GF-D8 (cell line): Measurements from ENCODE around the gene WNT9A.
"Not testable (repeated sequence)": the region's sequence is repeated elsewhere in the genome, so short reads cannot be mapped to it uniquely, and the experiment has no call there.

Experiments used
- DNase-seq: peaks from one replicate; lab custom pipeline; 2025; lab: John Stamatoyannopoulos, UW

The WNT9A gene

GRCh38 chr1:227947676-227948492, at the start of gene WNT9A:
Gene WNT9A (minus strand): TSS chr1:227947932. CDS start chr1:227947887, 45 bp downstream.
- no peak for DNase-seq

GRCh38 chr1:227996187-227996950, 48.6 kb upstream of the WNT9A start:
- no peak for DNase-seq

- no peak for DNase-seq
Measured at GRCh38 chr1:227994632-227995300, 47.0 kb upstream of the WNT9A start.

- no peak for DNase-seq
Measured at GRCh38 chr1:227987181-227987580, 39.4 kb upstream of the WNT9A start.

GRCh38 chr1:227975583-227976283, 28.0 kb upstream of the WNT9A start:
- not testable (repeated sequence) for DNase-seq

GRCh38 chr1:227973724-227974288, 26.1 kb upstream of the WNT9A start:
- not testable (repeated sequence) for DNase-seq

- not testable (repeated sequence) for DNase-seq
Measured at GRCh38 chr1:227972843-227973374, 25.2 kb upstream of the WNT9A start.

GRCh38 chr1:227972283-227972679, 24.5 kb upstream of the WNT9A start:
- not testable (repeated sequence) for DNase-seq

GRCh38 chr1:227971643-227972282, 24.0 kb upstream of the WNT9A start:
- not testable (repeated sequence) for DNase-seq

- not testable (repeated sequence) for DNase-seq
Measured at GRCh38 chr1:227971216-227971615, 23.5 kb upstream of the WNT9A start.

- DNase-seq: not testable (repeated sequence)
Measured at GRCh38 chr1:227970076-227970995, 22.6 kb upstream of the WNT9A start.

GRCh38 chr1:227967815-227968214, 20.1 kb upstream of the WNT9A start:
- DNase-seq: not testable (repeated sequence)

- DNase-seq: not testable (repeated sequence)
Measured at GRCh38 chr1:227966733-227967132, 19.0 kb upstream of the WNT9A start.

GRCh38 chr1:227961651-227962466, 14.1 kb upstream of the WNT9A start:
- peak; percentile 72 for DNase-seq

GRCh38 chr1:227959325-227959860, 11.7 kb upstream of the WNT9A start:
- DNase-seq: no peak

GRCh38 chr1:227958617-227959324, 11.0 kb upstream of the WNT9A start:
- no peak for DNase-seq

GRCh38 chr1:227955808-227956207, 8.1 kb upstream of the WNT9A start:
- no peak for DNase-seq
